Panc1 (cell line): ENCODE results near the gene SPCS2. TPM values are rescaled to one million over a fixed set of nuclear protein-coding genes. Genes with fewer than 3 reads are reported as not detected.
"Not testable (repeated sequence)": the region's sequence is repeated elsewhere in the genome, so short reads cannot be mapped to it uniquely, and the experiment has no call there.

ENCODE experiments used
- ATAC-seq: fragments of 200-7000 bp; cut with Tn5 transposase; 2 replicates; pipeline ENCODE4 v1.9.1; 2020; ENCODE audit warnings: mild to moderate bottlenecking, moderate library complexity
- BruUV-seq: library from RNA; stranded (reverse); fragments of 400-500 nt; replicated peaks from 2 replicates; lab custom pipeline; 2021; lab: Mats Ljungman, UMichigan
- CTCF ChIA-PET: fragments of 300-600 bp; sonication (Branson Sonifier 250); formaldehyde crosslinking; loops from one replicate; lab custom pipeline; 2022; ENCODE audit warnings: antibody characterized with exemption; lab: Charles Lee
- POLR2A ChIA-PET: fragments of 300-600 bp; sonication (Branson Sonifier 250); formaldehyde crosslinking; loops from one replicate; lab custom pipeline; 2022; ENCODE audit warnings: antibody characterized with exemption; lab: Charles Lee
- DNase-seq: peaks from one replicate; pipeline ENCODE4 v3.0.0-alpha.2; 2010; ENCODE audit warnings: low read depth, low spot score
- H3K27ac ChIP-seq: 2 replicates; pipeline ENCODE4 v1.5.1; 2011; ENCODE audit warnings: mild to moderate bottlenecking, low read length, inconsistent platforms
- H3K27me3 ChIP-seq: fragments of 200-500 bp; sonication (Bioruptor generic); 2 replicates; pipeline ENCODE4 v1.6.0; 2014; ENCODE audit warnings: low read length, inconsistent platforms; ENCODE audit not compliant: control insufficient read depth, insufficient read depth
- H3K36me3 ChIP-seq: fragments of 200-500 bp; sonication (Bioruptor generic); 2 replicates; pipeline ENCODE4 v1.5.1; 2014; ENCODE audit warnings: inconsistent platforms, mild to moderate bottlenecking, low read length, moderate library complexity; ENCODE audit not compliant: control insufficient read depth, insufficient read depth
- H3K4me1 ChIP-seq: 2 replicates; pipeline ENCODE4 v1.5.1; 2011; ENCODE audit warnings: inconsistent platforms, mild to moderate bottlenecking, low read length, moderate library complexity; ENCODE audit not compliant: control insufficient read depth, insufficient read depth
- H3K4me3 ChIP-seq, 2 experiments: 2 replicates each; pipeline ENCODE4 v1.5.1; 2011 to 2012; ENCODE audit warnings: low read depth in 2 of 2, low read length in 2 of 2, mild to moderate bottlenecking in 2 of 2, inconsistent platforms in 1 of 2, moderate library complexity in 1 of 2
- H3K9me3 ChIP-seq: fragments of 200-500 bp; sonication (Bioruptor generic); 2 replicates; pipeline ENCODE4 v1.5.1; 2014; ENCODE audit warnings: low read depth, mild to moderate bottlenecking, inconsistent platforms, low read length, moderate library complexity; ENCODE audit not compliant: control insufficient read depth, insufficient read depth
- POLR2AphosphoS5 ChIP-seq: IDR thresholded peaks from 2 replicates; pipeline ENCODE4 v1.6.1; 2012; ENCODE audit warnings: mild to moderate bottlenecking, low read depth, low read length, moderate library complexity
- SIN3A ChIP-seq: IDR thresholded peaks from 2 replicates; pipeline ENCODE4 v1.6.1; 2012; ENCODE audit warnings: low read depth, mild to moderate bottlenecking, low read length, moderate library complexity, borderline replicate concordance; ENCODE audit not compliant: insufficient read depth
- TCF7L2 ChIP-seq: IDR thresholded peaks from 2 replicates; pipeline ENCODE4 v1.6.1; 2011; ENCODE audit warnings: mild to moderate bottlenecking, low read depth, low read length, inconsistent platforms
- in situ Hi-C: cut with HindIII; loops from 2 replicates; pipeline ENCODE4 v1.10.0; 2016; ENCODE audit warnings: low sequenced_read_pairs, low pct_unique_long_range_greater_than_20kb
- intact Hi-C: fragments of 100-400 bp; cut with micrococcal nuclease; formaldehyde crosslinking; loops from one replicate; pipeline ENCODE4 v1.10.0; 2022; ENCODE audit not compliant: unreplicated experiment
- total RNA-seq: library from RNA; stranded (reverse); gene quantifications from one replicate; pipeline ENCODE4 v1.2.1, GENCODE V29; 2021; ENCODE audit not compliant: unreplicated experiment
- TF ChIP-seq, protein P1 (sequence below), 2 experiments: IDR thresholded peaks; 2 replicates each; pipeline ENCODE4 v1.6.1; 2011 to 2012; ENCODE audit warnings: low read depth in 2 of 2, control low read depth in 1 of 2, low read length in 1 of 2, mild to moderate bottlenecking in 1 of 2, moderate library complexity in 1 of 2; ENCODE audit not compliant: insufficient read depth in 1 of 2
- TF ChIP-seq, protein P2 (sequence below): fragments of 450-650 bp; IDR thresholded peaks from 2 replicates; pipeline ENCODE4 v1.5.1; 2017; ENCODE audit warnings: mild to moderate bottlenecking

The SPCS2 gene
- total RNA-seq, 1 experiment from 2014 or later: 242 TPM

DNA sequence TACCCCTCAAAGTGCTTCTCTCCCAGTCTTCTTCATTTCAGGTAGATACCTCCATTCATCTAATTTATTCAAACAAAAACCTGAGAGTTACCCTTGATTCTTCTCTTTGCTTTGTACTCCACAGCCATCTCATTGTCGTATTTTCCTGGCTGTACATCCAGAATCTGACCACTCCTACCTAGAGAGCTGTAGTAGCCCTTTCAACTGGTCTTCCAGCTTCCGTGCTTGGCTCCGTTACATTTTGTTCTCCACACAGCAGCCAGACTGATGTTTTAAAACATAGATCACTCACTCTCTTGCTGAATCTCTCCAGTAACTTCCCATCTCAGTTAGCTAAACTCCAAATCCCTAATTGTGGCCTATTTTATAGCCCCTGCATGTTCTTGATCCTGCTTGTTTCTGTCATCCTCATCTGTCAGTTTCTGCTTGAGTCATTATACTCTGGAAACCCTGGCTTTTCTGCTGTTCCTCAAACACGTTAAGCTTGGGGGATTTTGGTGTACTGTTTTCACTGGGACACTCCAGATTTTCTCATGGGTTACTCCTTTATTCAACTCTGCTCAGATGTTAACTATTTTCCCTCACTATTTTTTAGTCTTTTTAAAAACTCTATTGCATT lies 7.4 kb downstream of the SPCS2 start:
- DNase-seq: no peak
- ATAC-seq: no peak
- Histone ChIP-seq H3K4me3 (no peak overlapping the region), H3K27ac (no peak overlapping the region), H3K27me3 (no peaks in the 10 kb centered on the region), H3K4me1 (0 out of 2 replicates have a peak, but pooled peaks cover 2% of the 10 kb centered on the region), H3K36me3 (peaks cover 9% of the 10 kb centered on the region; the same call in 1 of the 2 replicates), H3K9me3 (no peaks in the 10 kb centered on the region)
- POLR2A ChIA-PET: interaction anchor here (0.5 kb wide), 1 partner anchor 558 kb away, joined by 3 read pairs; no protein-coding TSS in a partner anchor
- in situ Hi-C loops: no loop called here
- CTCF ChIA-PET: no interaction called here
- intact Hi-C loops: no loop called here
- TF ChIP-seq TCF7L2 (no peak), SIN3A (no peak), POLR2AphosphoS5 (no peak)
- TF ChIP-seq, protein P1, sequence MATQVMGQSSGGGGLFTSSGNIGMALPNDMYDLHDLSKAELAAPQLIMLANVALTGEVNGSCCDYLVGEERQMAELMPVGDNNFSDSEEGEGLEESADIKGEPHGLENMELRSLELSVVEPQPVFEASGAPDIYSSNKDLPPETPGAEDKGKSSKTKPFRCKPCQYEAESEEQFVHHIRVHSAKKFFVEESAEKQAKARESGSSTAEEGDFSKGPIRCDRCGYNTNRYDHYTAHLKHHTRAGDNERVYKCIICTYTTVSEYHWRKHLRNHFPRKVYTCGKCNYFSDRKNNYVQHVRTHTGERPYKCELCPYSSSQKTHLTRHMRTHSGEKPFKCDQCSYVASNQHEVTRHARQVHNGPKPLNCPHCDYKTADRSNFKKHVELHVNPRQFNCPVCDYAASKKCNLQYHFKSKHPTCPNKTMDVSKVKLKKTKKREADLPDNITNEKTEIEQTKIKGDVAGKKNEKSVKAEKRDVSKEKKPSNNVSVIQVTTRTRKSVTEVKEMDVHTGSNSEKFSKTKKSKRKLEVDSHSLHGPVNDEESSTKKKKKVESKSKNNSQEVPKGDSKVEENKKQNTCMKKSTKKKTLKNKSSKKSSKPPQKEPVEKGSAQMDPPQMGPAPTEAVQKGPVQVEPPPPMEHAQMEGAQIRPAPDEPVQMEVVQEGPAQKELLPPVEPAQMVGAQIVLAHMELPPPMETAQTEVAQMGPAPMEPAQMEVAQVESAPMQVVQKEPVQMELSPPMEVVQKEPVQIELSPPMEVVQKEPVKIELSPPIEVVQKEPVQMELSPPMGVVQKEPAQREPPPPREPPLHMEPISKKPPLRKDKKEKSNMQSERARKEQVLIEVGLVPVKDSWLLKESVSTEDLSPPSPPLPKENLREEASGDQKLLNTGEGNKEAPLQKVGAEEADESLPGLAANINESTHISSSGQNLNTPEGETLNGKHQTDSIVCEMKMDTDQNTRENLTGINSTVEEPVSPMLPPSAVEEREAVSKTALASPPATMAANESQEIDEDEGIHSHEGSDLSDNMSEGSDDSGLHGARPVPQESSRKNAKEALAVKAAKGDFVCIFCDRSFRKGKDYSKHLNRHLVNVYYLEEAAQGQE (IDR thresholded peaks at IDR 0.05; ENCODE audit: insufficient read depth in 1 of 2, low read depth in 2 of 2, low read length in 1 of 2): no peak
- TF ChIP-seq, protein P2, sequence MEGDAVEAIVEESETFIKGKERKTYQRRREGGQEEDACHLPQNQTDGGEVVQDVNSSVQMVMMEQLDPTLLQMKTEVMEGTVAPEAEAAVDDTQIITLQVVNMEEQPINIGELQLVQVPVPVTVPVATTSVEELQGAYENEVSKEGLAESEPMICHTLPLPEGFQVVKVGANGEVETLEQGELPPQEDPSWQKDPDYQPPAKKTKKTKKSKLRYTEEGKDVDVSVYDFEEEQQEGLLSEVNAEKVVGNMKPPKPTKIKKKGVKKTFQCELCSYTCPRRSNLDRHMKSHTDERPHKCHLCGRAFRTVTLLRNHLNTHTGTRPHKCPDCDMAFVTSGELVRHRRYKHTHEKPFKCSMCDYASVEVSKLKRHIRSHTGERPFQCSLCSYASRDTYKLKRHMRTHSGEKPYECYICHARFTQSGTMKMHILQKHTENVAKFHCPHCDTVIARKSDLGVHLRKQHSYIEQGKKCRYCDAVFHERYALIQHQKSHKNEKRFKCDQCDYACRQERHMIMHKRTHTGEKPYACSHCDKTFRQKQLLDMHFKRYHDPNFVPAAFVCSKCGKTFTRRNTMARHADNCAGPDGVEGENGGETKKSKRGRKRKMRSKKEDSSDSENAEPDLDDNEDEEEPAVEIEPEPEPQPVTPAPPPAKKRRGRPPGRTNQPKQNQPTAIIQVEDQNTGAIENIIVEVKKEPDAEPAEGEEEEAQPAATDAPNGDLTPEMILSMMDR: no peak
- BruUV-seq: no TSS peak

DNA sequence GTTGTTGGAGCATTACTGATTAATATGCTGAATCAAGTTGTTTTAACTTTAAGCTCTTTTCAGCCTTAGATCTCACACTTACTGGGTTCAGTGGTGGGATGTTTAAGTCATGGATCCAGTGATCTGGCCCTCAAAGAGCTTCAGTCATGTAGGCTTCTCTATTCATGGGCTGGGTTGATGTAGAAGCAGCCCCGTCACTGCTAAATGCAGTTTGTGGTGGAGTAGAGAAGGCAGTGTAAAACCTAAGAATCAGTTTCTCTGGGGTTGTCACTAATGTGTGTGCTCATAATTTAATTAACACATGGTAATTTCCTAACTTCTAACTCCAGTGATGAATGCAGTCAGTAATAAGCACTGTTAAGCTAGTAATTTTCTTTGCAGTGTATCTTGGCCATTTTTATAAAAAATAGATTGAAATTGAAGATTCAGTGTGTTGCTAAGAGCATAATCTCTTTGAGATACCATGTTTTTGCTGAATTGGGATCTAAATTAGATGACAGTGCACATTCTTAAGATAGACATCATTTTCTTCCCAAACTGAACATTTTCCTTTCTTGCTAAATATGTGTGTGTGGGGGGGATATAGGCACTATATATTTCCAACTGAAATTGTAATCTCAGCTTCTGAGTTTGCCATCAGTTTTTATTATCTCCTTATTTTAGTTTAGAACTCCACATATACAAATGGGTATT lies 9.0 kb downstream of the SPCS2 start:
- TF ChIP-seq TCF7L2: no peak
- TF ChIP-seq, protein P1 (IDR thresholded peaks at IDR 0.05; ENCODE audit: insufficient read depth in 1 of 2, low read depth in 2 of 2, low read length in 1 of 2): no peak
- no peak for TF ChIP-seq SIN3A
- no peak for TF ChIP-seq POLR2AphosphoS5
- TF ChIP-seq, protein P2: no peak
- POLR2A ChIA-PET: no interaction called here
- in situ Hi-C loops (no loop called here), intact Hi-C loops (no loop called here)
- peaks cover 9% of the 10 kb centered on the region; the same call in 1 of the 2 replicates for H3K36me3 ChIP-seq
- no peak overlapping the region for H3K27ac ChIP-seq
- no peaks in the 10 kb centered on the region for H3K9me3 ChIP-seq
- no peak overlapping the region for H3K4me3 ChIP-seq
- BruUV-seq: no TSS peak
- CTCF ChIA-PET: no interaction called here
- no peak for ATAC-seq
- no peaks in the 10 kb centered on the region for H3K27me3 ChIP-seq
- H3K4me1 ChIP-seq: 0 out of 2 replicates have a peak, but pooled peaks cover 2% of the 10 kb centered on the region
- no peak for DNase-seq

DNA sequence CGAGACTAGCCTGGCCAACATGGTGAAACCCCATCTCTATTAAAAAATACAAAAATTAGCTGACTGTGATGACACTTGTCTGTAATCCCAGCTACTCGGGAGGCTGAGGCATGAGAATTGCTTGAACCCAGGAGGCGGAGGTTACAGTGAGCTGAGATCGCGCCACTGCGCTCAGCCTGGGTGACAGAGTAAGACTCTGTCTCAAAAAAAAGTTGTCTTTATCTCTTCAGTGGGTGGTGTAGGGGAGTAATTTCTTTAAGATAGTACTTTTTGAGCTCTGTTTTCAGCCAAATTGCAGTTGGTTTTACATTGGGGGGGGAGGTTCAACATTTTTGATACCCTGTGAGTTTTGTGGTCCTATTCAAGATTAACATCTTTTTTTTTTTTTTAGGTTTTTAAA lies 11.1 kb downstream of the SPCS2 start:
- in situ Hi-C loops, ATAC-seq, H3K27me3 ChIP-seq, H3K36me3 ChIP-seq, H3K4me3 ChIP-seq, H3K4me1 ChIP-seq, intact Hi-C loops, BruUV-seq, DNase-seq, H3K9me3 ChIP-seq, H3K27ac ChIP-seq: not testable (repeated sequence)
- CTCF ChIA-PET: interaction anchor here (0.6 kb wide), 1 partner anchor 63 kb away, joined by 3 read pairs; no protein-coding TSS in a partner anchor
- POLR2A ChIA-PET: interaction anchor here (0.7 kb wide), 2 partner anchors 34 to 1704 kb away, joined by 4 to 10 read pairs; no protein-coding TSS in a partner anchor
